ENCODE data around the gene KLK7.

KLK7 gene

GRCh38 chr19:51014242-51014641 is 30.5 kb upstream of the KLK7 start:
- no peak overlapping the region for H2AFZ ChIP-seq (ENCODE audit: low read length)
- no peaks in the 10 kb centered on the region for H3K79me2 ChIP-seq (ENCODE audit: insufficient read depth, low read length)
- H3K36me3 ChIP-seq (ENCODE audit: insufficient read depth, low read length): no peaks in the 10 kb centered on the region
- H3K4me1 ChIP-seq (ENCODE audit: insufficient read depth, low read length, poor library complexity, severe bottlenecking): no peaks in the 10 kb centered on the region
- H3F3A ChIP-seq (ENCODE audit: low read depth): no peaks in the 10 kb centered on the region
- no peak overlapping the region for H3K9ac ChIP-seq (ENCODE audit: low read depth, low read length, poor library complexity, severe bottlenecking)
- H3K4me2 ChIP-seq (ENCODE audit: low read depth, low read length, poor library complexity, severe bottlenecking): no peak overlapping the region
- no peak for TF ChIP-seq EZH2phosphoT487 (IDR thresholded peaks at IDR 0.05; ENCODE audit: borderline replicate concordance)
- TF ChIP-seq, protein P1, sequence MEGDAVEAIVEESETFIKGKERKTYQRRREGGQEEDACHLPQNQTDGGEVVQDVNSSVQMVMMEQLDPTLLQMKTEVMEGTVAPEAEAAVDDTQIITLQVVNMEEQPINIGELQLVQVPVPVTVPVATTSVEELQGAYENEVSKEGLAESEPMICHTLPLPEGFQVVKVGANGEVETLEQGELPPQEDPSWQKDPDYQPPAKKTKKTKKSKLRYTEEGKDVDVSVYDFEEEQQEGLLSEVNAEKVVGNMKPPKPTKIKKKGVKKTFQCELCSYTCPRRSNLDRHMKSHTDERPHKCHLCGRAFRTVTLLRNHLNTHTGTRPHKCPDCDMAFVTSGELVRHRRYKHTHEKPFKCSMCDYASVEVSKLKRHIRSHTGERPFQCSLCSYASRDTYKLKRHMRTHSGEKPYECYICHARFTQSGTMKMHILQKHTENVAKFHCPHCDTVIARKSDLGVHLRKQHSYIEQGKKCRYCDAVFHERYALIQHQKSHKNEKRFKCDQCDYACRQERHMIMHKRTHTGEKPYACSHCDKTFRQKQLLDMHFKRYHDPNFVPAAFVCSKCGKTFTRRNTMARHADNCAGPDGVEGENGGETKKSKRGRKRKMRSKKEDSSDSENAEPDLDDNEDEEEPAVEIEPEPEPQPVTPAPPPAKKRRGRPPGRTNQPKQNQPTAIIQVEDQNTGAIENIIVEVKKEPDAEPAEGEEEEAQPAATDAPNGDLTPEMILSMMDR (conservative IDR thresholded peaks at IDR 0.05; ENCODE audit: low read length): no peak
- H3K9me3 ChIP-seq (ENCODE audit: insufficient read depth, low read depth, low read length): no peaks in the 10 kb centered on the region
- H3K9me2 ChIP-seq (replicated peaks; ENCODE audit: low read depth, low read length): no peaks in the 10 kb centered on the region
- H4K20me1 ChIP-seq (ENCODE audit: insufficient read depth, low read length, poor library complexity, severe bottlenecking): no peaks in the 10 kb centered on the region
- no peaks in the 10 kb centered on the region for H3K27me3 ChIP-seq (ENCODE audit: insufficient read depth, low read length, poor library complexity, severe bottlenecking)
- no peak overlapping the region for H3K4me3 ChIP-seq (ENCODE audit: low read length, poor library complexity, severe bottlenecking)

GRCh38 chr19:51012661-51013190 is 29.0 kb upstream of the KLK7 start:
- H3K79me2 ChIP-seq (ENCODE audit: insufficient read depth, low read length): no peaks in the 10 kb centered on the region
- TF ChIP-seq, protein P1 (conservative IDR thresholded peaks at IDR 0.05; ENCODE audit: low read length): no peak
- TF ChIP-seq EZH2phosphoT487 (IDR thresholded peaks at IDR 0.05; ENCODE audit: borderline replicate concordance): no peak
- no peaks in the 10 kb centered on the region for H3K4me1 ChIP-seq (ENCODE audit: insufficient read depth, low read length, poor library complexity, severe bottlenecking)
- H3K4me2 ChIP-seq (ENCODE audit: low read depth, low read length, poor library complexity, severe bottlenecking): no peak overlapping the region
- H3K9me2 ChIP-seq (replicated peaks; ENCODE audit: low read depth, low read length): no peaks in the 10 kb centered on the region
- H4K20me1 ChIP-seq (ENCODE audit: insufficient read depth, low read length, poor library complexity, severe bottlenecking): no peaks in the 10 kb centered on the region
- no peak overlapping the region for H2AFZ ChIP-seq (ENCODE audit: low read length)
- no peaks in the 10 kb centered on the region for H3K36me3 ChIP-seq (ENCODE audit: insufficient read depth, low read length)
- H3K27me3 ChIP-seq (ENCODE audit: insufficient read depth, low read length, poor library complexity, severe bottlenecking): no peaks in the 10 kb centered on the region
- no peaks in the 10 kb centered on the region for H3F3A ChIP-seq (ENCODE audit: low read depth)
- H3K4me3 ChIP-seq (ENCODE audit: low read length, poor library complexity, severe bottlenecking): no peak overlapping the region
- no peak overlapping the region for H3K9ac ChIP-seq (ENCODE audit: low read depth, low read length, poor library complexity, severe bottlenecking)
- no peaks in the 10 kb centered on the region for H3K9me3 ChIP-seq (ENCODE audit: insufficient read depth, low read depth, low read length)

- Histone ChIP-seq H4K20me1 (ENCODE audit: insufficient read depth, low read length, poor library complexity, severe bottlenecking) (no peaks in the 10 kb centered on the region), H3K9me3 (ENCODE audit: insufficient read depth, low read depth, low read length) (no peaks in the 10 kb centered on the region), H3K27me3 (ENCODE audit: insufficient read depth, low read length, poor library complexity, severe bottlenecking) (no peaks in the 10 kb centered on the region), H3K9me2 (replicated peaks; ENCODE audit: low read depth, low read length) (no peaks in the 10 kb centered on the region), H3K4me1 (ENCODE audit: insufficient read depth, low read length, poor library complexity, severe bottlenecking) (no peaks in the 10 kb centered on the region), H3F3A (ENCODE audit: low read depth) (no peaks in the 10 kb centered on the region), H3K9ac (ENCODE audit: low read depth, low read length, poor library complexity, severe bottlenecking) (no peak overlapping the region), H3K4me3 (ENCODE audit: low read length, poor library complexity, severe bottlenecking) (no peak overlapping the region), H3K79me2 (ENCODE audit: insufficient read depth, low read length) (no peaks in the 10 kb centered on the region), H3K36me3 (ENCODE audit: insufficient read depth, low read length) (no peaks in the 10 kb centered on the region), H3K4me2 (ENCODE audit: low read depth, low read length, poor library complexity, severe bottlenecking) (no peak overlapping the region), H2AFZ (ENCODE audit: low read length) (no peak overlapping the region)
- TF ChIP-seq, protein P1 (conservative IDR thresholded peaks at IDR 0.05; ENCODE audit: low read length): no peak
- no peak for TF ChIP-seq EZH2phosphoT487 (IDR thresholded peaks at IDR 0.05; ENCODE audit: borderline replicate concordance)
Observed at GRCh38 chr19:51010066-51010795, 26.5 kb upstream of the KLK7 start.

All from Loucy (cell line).